Adrenal gland (tissue), 5 donors: ENCODE data around the gene CLSTN1.

Source experiments
- POLR2A ChIP-seq, 2 donors: fragments of 450-650 bp; IDR thresholded peaks; one replicate each; pipeline ENCODE4 v1.6.1; 2017; ENCODE audit warnings: antibody characterized with exemption in 2 of 2, mild to moderate bottlenecking in 2 of 2, moderate library complexity in 1 of 2
- TF ChIP-seq, protein P1 (sequence below), 6 experiments: fragments of 450-650 bp in 4 of 6; fragments of 200-600 bp in 2 of 6; sonication (generic) in 1 of 6; IDR thresholded peaks; 1 replicate in 5 of 6; 2 replicates in 1 of 6; pipeline versions ENCODE4 v1.5.1 to v1.8.0; 2016 to 2021; ENCODE audit warnings: antibody characterized with exemption in 6 of 6, mild to moderate bottlenecking in 2 of 6, moderate library complexity in 1 of 6
- donor health status: DM: no; HTN: no; CAD: no.

- TF ChIP-seq, protein P1, sequence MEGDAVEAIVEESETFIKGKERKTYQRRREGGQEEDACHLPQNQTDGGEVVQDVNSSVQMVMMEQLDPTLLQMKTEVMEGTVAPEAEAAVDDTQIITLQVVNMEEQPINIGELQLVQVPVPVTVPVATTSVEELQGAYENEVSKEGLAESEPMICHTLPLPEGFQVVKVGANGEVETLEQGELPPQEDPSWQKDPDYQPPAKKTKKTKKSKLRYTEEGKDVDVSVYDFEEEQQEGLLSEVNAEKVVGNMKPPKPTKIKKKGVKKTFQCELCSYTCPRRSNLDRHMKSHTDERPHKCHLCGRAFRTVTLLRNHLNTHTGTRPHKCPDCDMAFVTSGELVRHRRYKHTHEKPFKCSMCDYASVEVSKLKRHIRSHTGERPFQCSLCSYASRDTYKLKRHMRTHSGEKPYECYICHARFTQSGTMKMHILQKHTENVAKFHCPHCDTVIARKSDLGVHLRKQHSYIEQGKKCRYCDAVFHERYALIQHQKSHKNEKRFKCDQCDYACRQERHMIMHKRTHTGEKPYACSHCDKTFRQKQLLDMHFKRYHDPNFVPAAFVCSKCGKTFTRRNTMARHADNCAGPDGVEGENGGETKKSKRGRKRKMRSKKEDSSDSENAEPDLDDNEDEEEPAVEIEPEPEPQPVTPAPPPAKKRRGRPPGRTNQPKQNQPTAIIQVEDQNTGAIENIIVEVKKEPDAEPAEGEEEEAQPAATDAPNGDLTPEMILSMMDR (IDR thresholded peaks at IDR 0.05), result no peak
- TF ChIP-seq POLR2A (IDR thresholded peaks at IDR 0.05), result no peak
These were observed 79.5 kb downstream of the CLSTN1 start for GRCh38 chr1:9744106-9744799.
